GM19099 (cell line): ENCODE results near the gene SIVA1.

ENCODE experiments used
- POLR2A ChIP-seq: IDR thresholded peaks from 3 replicates; pipeline ENCODE4 v1.6.1; 2011; ENCODE audit warnings: low read depth; ENCODE audit not compliant: insufficient read length; ENCODE audit errors: extremely low read depth

SIVA1 gene

GRCh38 chr14:104776481-104776880 lies 23.5 kb downstream of the SIVA1 start:
- no peak for TF ChIP-seq POLR2A

DNA sequence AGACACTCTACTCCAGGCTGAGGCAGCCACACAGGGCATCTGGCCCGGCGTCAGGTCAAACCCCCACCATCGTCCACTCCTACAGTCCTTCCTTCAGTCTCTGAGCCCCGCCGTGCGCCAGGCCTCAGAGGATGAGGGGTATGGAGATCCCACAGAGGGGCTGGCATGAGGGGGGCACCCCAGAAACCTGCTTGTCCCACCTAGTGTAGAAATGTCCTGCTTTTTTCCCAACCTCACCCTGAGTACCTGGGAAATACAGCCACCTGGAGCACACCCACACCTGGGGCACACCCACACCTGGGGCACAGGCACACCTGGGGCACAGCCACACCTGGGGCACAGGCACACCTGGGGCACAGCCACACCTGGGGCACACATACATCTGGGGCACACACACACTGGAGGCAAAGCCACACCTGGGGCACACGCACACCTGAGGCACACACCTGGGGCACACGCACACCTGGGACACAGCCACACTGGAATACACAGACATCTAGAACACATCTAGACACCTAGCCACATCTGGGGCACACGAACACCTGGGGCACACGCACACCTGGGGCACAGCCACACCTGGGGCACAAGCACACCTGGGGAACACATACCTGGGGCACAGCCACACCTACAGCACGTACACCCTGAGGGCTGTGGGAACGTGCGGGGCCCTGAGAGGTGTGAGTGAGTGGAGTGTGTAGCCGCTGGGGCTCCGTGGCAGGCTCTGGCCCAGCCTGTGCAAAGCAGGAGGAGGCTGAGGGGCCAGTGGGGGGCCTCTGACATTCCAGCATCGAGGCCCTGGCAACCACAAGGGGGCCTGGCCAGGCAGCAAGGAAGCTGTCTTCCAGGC lies 24.2 kb downstream of the SIVA1 start:
- TF ChIP-seq POLR2A, result no peak

GRCh38 chr14:104777808-104778249 lies 24.9 kb downstream of the SIVA1 start:
- TF ChIP-seq POLR2A, result no peak

DNA sequence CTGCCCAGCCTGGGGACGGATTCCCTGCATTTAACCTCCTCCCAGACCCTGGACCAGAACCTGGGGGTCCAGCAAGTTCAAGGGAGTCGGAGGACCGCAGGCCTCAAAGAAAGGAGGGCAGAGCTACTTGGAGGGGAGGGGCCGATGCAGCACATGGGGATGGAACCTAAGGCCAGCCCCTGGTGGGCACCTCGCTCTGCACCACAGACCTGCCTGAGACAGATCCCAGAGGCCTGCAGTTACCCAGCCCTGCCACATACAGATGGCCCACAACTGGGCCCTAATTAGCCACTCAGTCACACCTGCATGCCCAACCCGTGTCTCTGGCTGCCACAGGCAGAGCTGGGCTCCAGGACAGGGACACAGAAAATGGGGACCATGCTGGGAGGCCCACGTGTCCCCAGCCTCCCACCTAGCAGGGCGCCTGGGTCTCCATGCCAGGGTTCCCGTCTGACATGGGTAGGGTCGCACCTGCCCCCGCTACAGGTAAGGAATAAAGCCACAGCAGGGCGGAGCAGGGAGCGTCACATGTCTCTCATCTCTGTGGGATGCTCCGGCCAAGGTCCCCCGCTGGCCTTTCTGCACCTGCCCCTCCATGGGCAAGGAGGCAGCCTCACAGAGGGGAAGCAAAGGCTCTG lies 25.9 kb downstream of the SIVA1 start:
- TF ChIP-seq POLR2A, result no peak

- TF ChIP-seq POLR2A, result no peak
Measured at GRCh38 chr14:104779776-104780512, 27.0 kb downstream of the SIVA1 start.

GRCh38 chr14:104780513-104781030 lies 27.6 kb downstream of the SIVA1 start:
- TF ChIP-seq POLR2A, result no peak

GRCh38 chr14:104781271-104782077 lies 28.5 kb downstream of the SIVA1 start:
- no peak for TF ChIP-seq POLR2A

DNA sequence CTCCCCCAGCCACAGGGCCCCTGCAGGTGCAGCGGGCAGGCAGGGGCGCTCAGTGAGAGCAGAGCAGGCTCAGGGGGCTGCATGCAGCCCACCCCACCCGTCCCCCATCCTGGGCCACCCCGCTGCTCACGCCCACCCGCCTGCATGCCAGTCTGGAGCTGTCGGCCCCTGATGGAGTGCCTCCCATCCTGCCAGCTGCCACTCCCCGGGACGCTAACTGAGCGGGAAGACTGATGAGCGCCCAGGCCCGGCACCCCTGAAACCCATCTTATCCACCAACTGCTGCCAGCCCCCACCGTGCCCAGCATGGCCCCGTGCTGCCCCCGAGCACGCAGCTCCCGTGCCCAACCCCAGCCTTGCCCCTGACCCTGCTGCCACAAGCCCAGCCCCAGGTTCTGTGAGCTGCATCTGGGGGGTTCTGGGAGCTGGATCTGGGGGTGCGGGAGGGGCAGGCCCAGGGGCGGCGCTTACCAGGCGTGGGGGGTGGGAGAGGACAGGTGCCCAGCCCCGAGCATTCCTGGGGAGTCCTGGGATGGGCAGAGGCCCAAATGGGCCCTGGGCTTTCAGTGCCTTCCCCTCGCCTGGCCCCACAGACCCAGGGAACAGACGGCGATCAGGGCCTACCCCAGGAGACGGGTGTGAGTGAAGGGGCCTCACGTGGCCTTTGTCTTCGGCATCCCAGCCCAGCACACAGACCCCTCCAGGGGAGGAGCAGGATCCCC lies 29.3 kb downstream of the SIVA1 start:
- no peak for TF ChIP-seq POLR2A

DNA sequence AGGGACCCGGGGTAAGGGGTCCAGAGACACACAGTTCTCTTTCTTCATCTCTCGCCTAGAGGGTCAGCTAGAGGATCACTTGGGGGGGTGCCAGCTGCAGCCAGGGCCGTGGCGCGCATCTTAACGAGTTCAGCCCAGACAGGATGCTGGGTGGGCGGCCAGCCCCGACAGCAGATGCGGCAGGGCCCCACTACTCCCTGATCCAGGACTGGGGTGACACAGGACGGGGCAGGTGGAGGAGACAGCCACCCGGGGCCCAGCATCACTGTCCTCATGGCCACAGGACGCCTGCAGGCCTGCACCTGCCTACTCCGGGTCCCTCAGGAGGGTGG lies 29.8 kb downstream of the SIVA1 start:
- no peak for TF ChIP-seq POLR2A

GRCh38 chr14:104783484-104784217 lies 30.7 kb downstream of the SIVA1 start:
- TF ChIP-seq POLR2A, result no peak

GRCh38 chr14:104784218-104784568 lies 31.2 kb downstream of the SIVA1 start:
- no peak for TF ChIP-seq POLR2A

DNA sequence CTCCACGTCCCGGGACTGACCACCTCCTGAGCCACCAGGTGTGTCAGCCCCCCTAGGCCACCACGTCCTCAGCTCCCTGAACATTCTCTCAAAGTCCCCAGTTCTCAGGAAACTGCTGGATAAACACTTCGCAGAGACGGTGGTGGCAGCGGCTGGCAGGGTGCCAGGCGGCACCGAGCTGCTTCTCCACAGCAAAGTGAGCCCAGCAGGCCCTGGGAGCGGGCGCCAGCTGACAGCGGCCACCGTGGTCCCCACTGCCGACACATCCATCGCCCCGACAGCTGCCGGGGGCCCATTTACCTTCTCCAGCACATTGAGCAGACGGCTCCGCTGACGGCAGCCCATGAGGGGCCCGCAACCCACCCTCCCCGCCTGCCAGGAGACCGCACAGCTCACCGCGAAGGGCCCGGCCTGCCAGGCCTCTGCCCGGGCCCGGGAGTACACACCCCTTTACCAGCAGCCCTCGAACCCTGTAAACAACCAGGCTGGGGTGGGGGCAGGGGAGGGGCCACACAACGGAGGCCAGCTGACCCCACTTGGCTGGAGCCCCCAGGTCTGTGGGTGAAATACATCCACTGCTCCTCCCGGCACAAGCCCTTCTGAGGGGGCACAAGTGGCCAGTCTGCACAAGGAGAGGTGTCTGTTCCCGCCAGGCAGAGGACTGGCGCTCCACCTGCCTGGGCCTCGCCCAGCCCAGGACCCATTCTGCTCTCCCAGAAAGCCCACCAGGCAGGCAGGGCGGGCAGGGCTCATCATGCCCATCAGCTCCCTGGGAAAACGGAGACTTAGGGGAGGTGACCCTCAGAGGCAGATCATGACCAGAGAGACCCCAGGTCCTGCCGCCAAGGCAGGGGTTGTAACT lies 32.1 kb downstream of the SIVA1 start:
- no peak for TF ChIP-seq POLR2A

GRCh38 chr14:104785708-104786080 lies 32.7 kb downstream of the SIVA1 start:
- TF ChIP-seq POLR2A, result no peak

- TF ChIP-seq POLR2A, result no peak
Measured at GRCh38 chr14:104786091-104786586, 33.2 kb downstream of the SIVA1 start.
